ENCODE results near the gene SPESP1. TPM values are rescaled to one million over a fixed set of nuclear protein-coding genes. Genes with fewer than 3 reads are reported as not detected.

Gene SPESP1
- total and polyA plus RNA-seq, 2 donors (not counting 3 experiments of a cell fraction or from before 2014, with no cell fraction given): 1.5 to 2.0 TPM

DNA sequence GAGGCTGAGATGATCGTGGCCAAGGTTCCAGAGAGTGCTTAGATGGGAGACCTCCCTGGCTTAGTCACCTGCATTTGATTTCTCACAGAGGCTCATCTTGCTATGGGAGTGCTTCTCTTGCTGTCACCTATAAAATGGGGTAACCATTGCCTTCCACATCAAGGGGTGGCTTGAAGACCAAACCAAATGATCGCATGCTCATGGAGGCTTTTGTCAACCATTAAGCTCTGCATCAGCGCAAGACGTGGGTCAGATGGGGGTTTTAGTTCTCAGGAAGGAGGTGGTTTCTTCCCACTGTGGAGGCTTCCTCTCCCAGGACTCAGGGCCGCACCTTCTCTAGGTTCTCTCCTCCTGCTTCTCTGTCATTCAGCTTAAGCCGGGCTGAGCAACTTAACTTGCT lies 56.8 kb downstream of the SPESP1 start:
- POLR2A ChIA-PET: no interaction called here

More for the DNA sequence above, 56.8 kb downstream of the SPESP1 start:
- CTCF ChIA-PET: interaction anchor here (1.4 kb wide), 1 partner anchor 13 kb away, joined by 3 read pairs; no protein-coding TSS in a partner anchor
- Histone ChIP-seq H3K9ac (replicated peaks; ENCODE audit: extremely low read depth, insufficient read depth, low read length) (no peak overlapping the region), H3K9me1 (replicated peaks; ENCODE audit: control insufficient read depth, extremely low read depth, insufficient read depth, low read length) (no peaks in the 10 kb centered on the region), H2AFZ (ENCODE audit: low read depth, low read length) (no peak overlapping the region), H3K79me2 (ENCODE audit: control insufficient read depth, insufficient read depth, low read length) (no peaks in the 10 kb centered on the region), H3K9me3 (replicated peaks; ENCODE audit: control insufficient read depth, insufficient read depth, low read length) (no peaks in the 10 kb centered on the region), H3K36me3 (ENCODE audit: control insufficient read depth in 2 of 2, extremely low read depth in 1 of 2, insufficient read depth in 2 of 2, low read length in 2 of 2) (no peaks in the 10 kb centered on the region), H3K4me2 (ENCODE audit: insufficient read depth, low read length) (no peak overlapping the region), H4K20me1 (replicated peaks; ENCODE audit: control insufficient read depth, extremely low read depth, insufficient read depth, low read length) (no peaks in the 10 kb centered on the region), H3K4me3 (replicated peaks in 1 of 3; ENCODE audit: insufficient read depth in 1 of 3, low read depth in 1 of 3, low read length in 3 of 3) (no peak overlapping the region), H3K27ac (ENCODE audit: insufficient read depth, low read depth, low read length) (no peak overlapping the region), H3K27me3 (ENCODE audit: control insufficient read depth in 2 of 2, insufficient read depth in 2 of 2, low read length in 2 of 2) (peaks cover 0 to 7% of the 10 kb centered on the region in 2 experiments), H3K4me1 (ENCODE audit: control insufficient read depth, extremely low read depth, insufficient read depth, low read length) (no peaks in the 10 kb centered on the region)
- intact Hi-C loops (cut with micrococcal nuclease): no loop called here
- BruUV-seq (replicated peaks): no TSS peak
- TF ChIP-seq JUN (IDR thresholded peaks at IDR 0.05; ENCODE audit: borderline replicate concordance, insufficient read depth, insufficient read length, low read depth) (no peak), FOS (IDR thresholded peaks at IDR 0.05; ENCODE audit: borderline replicate concordance, insufficient read depth, low read length) (no peak), GATA2 (IDR thresholded peaks at IDR 0.05; ENCODE audit: insufficient read depth, insufficient read length, low read depth, low read length) (no peak), POLR2AphosphoS5 (IDR thresholded peaks at IDR 0.05; ENCODE audit: insufficient read depth, low read depth, low read length) (no peak), MYC (IDR thresholded peaks at IDR 0.05; ENCODE audit: low read depth, low read length) (no peak), POLR2A (IDR thresholded peaks at IDR 0.05; ENCODE audit: low read depth, low read length) (no peak), EZH2 (IDR thresholded peaks at IDR 0.05; ENCODE audit: borderline replicate concordance, low read depth, low read length, severe bottlenecking) (no peak)
- TF ChIP-seq, protein P1, sequence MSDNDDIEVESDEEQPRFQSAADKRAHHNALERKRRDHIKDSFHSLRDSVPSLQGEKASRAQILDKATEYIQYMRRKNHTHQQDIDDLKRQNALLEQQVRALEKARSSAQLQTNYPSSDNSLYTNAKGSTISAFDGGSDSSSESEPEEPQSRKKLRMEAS (IDR thresholded peaks at IDR 0.05; ENCODE audit: insufficient read depth, insufficient read length): no peak
- TF ChIP-seq, protein P2, sequence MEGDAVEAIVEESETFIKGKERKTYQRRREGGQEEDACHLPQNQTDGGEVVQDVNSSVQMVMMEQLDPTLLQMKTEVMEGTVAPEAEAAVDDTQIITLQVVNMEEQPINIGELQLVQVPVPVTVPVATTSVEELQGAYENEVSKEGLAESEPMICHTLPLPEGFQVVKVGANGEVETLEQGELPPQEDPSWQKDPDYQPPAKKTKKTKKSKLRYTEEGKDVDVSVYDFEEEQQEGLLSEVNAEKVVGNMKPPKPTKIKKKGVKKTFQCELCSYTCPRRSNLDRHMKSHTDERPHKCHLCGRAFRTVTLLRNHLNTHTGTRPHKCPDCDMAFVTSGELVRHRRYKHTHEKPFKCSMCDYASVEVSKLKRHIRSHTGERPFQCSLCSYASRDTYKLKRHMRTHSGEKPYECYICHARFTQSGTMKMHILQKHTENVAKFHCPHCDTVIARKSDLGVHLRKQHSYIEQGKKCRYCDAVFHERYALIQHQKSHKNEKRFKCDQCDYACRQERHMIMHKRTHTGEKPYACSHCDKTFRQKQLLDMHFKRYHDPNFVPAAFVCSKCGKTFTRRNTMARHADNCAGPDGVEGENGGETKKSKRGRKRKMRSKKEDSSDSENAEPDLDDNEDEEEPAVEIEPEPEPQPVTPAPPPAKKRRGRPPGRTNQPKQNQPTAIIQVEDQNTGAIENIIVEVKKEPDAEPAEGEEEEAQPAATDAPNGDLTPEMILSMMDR (IDR thresholded peaks at IDR 0.05; ENCODE audit: extremely low read depth in 1 of 2, insufficient read depth in 1 of 2, low read depth in 1 of 2, low read length in 2 of 2): no peak
- dilution Hi-C loops (cut with MboI; ENCODE audit: extremely low pct_ligation_motif_present, low sequenced_read_pairs): no loop called here
- no peak for FAIRE-seq
- no peak for DNase-seq (ENCODE audit: low read depth, low spot score)
